CD14-positive monocyte (primary cell): ENCODE data around the gene UMPS. TPM values are rescaled to one million over a fixed set of nuclear protein-coding genes. Genes with fewer than 3 reads are reported as not detected.
"Not testable (repeated sequence)": the region's sequence is repeated elsewhere in the genome, so short reads cannot be mapped to it uniquely, and the experiment has no call there.

Source experiments
- DNase-seq, 3 donors: peaks; one replicate each; pipeline ENCODE4 v3.0.0-alpha.2; 2011 to 2022
- H2AFZ ChIP-seq: 2 replicates; pipeline ENCODE4 v1.6.0; 2012; ENCODE audit warnings: mild to moderate bottlenecking, low read depth, low read length, inconsistent platforms; ENCODE audit not compliant: insufficient read depth, poor library complexity, severe bottlenecking
- H3K27ac ChIP-seq, 2 donors: 1 replicate in 1 of 2; 2 replicates in 1 of 2; pipeline ENCODE4 v1.5.1; 2012 to 2013; ENCODE audit warnings: low read length in 2 of 2, control low read depth in 1 of 2, inconsistent platforms in 1 of 2, low read depth in 1 of 2, mild to moderate bottlenecking in 1 of 2
- H3K27me3 ChIP-seq, 2 donors: one replicate each; pipeline versions ENCODE4 v1.6.0 to v1.6.1; 2011 to 2013; ENCODE audit warnings: low read length in 2 of 2; ENCODE audit not compliant: control insufficient read depth in 2 of 2, insufficient read depth in 2 of 2
- H3K36me3 ChIP-seq, 2 donors: replicated peaks in 1 of 2; 1 replicate in 1 of 2; 2 replicates in 1 of 2; pipeline versions ENCODE4 v1.5.1 to v1.6.1; 2012 to 2013; ENCODE audit warnings: low read length in 2 of 2, control low read depth in 1 of 2, inconsistent platforms in 1 of 2, mild to moderate bottlenecking in 1 of 2; ENCODE audit not compliant: insufficient read depth in 2 of 2, control insufficient read depth in 1 of 2
- H3K4me1 ChIP-seq, 2 donors: 1 replicate in 1 of 2; 2 replicates in 1 of 2; pipeline versions ENCODE4 v1.5.1 to v1.6.1; 2012 to 2013; ENCODE audit warnings: low read length in 2 of 2, control low read depth in 1 of 2, inconsistent platforms in 1 of 2, mild to moderate bottlenecking in 1 of 2, moderate library complexity in 1 of 2; ENCODE audit not compliant: insufficient read depth in 2 of 2, control insufficient read depth in 1 of 2
- H3K4me2 ChIP-seq: replicated peaks from 2 replicates; pipeline ENCODE3; 2012; ENCODE audit warnings: low read length, moderate library complexity, mild to moderate bottlenecking; ENCODE audit not compliant: poor library complexity, severe bottlenecking; ENCODE audit errors: extremely low read depth
- H3K4me3 ChIP-seq, 3 experiments: fragments of 200-600 bp in 1 of 3; sonication (generic) in 1 of 3; replicated peaks in 1 of 3; 1 replicate in 2 of 3; 2 replicates in 1 of 3; pipeline ENCODE4 v1.5.1; 2011 to 2013; ENCODE audit warnings: low read length in 3 of 3, mild to moderate bottlenecking in 3 of 3, control low read depth in 2 of 3, low read depth in 2 of 3, inconsistent platforms in 1 of 3, moderate library complexity in 1 of 3
- H3K79me2 ChIP-seq: 2 replicates; pipeline ENCODE4 v1.6.0; 2012; ENCODE audit warnings: mild to moderate bottlenecking, control low read depth, inconsistent platforms, low read length, moderate library complexity; ENCODE audit not compliant: insufficient read depth
- H3K9ac ChIP-seq: 2 replicates; pipeline ENCODE4 v1.6.0; 2017; ENCODE audit warnings: low read length, mild to moderate bottlenecking; ENCODE audit not compliant: insufficient read depth, poor library complexity, severe bottlenecking
- H3K9me3 ChIP-seq, 2 donors: replicated peaks in 1 of 2; 1 replicate in 1 of 2; 2 replicates in 1 of 2; pipeline versions ENCODE4 v1.5.1 to v1.6.1; 2012 to 2013; ENCODE audit warnings: low read length in 2 of 2, control low read depth in 1 of 2; ENCODE audit not compliant: control insufficient read depth in 1 of 2, insufficient read depth in 1 of 2
- H4K20me1 ChIP-seq: 2 replicates; pipeline ENCODE4 v1.6.0; 2012; ENCODE audit warnings: mild to moderate bottlenecking, low read length, control low read depth, moderate library complexity; ENCODE audit not compliant: insufficient read depth
- H3K27ac Mint-ChIP-seq, 7 donors: one replicate each; pipeline ENCODE4 v1.8.0; 2020; ENCODE audit warnings: mild to moderate bottlenecking in 7 of 7, mixed read lengths in 7 of 7, moderate library complexity in 6 of 7, inconsistent platforms in 2 of 7
- H3K27me3 Mint-ChIP-seq, 3 donors: one replicate each; pipeline ENCODE4 v1.8.0; 2021 to 2022; ENCODE audit warnings: low read depth in 3 of 3, mild to moderate bottlenecking in 3 of 3, mixed read lengths in 3 of 3, moderate library complexity in 3 of 3, inconsistent platforms in 1 of 3
- H3K36me3 Mint-ChIP-seq, 2 donors: one replicate each; pipeline ENCODE4 v1.8.0; 2020; ENCODE audit warnings: mixed read lengths in 2 of 2, inconsistent platforms in 1 of 2, mild to moderate bottlenecking in 1 of 2
- H3K4me1 Mint-ChIP-seq: one replicate; pipeline ENCODE4 v1.8.0; 2020; ENCODE audit warnings: mild to moderate bottlenecking, mixed read lengths
- H3K4me3 Mint-ChIP-seq, 2 donors: one replicate each; pipeline ENCODE4 v1.8.0; 2020; ENCODE audit warnings: mild to moderate bottlenecking in 2 of 2, mixed read lengths in 2 of 2, moderate library complexity in 1 of 2
- H3K9me3 Mint-ChIP-seq, 7 donors: one replicate each; pipeline ENCODE4 v1.8.0; 2020 to 2022; ENCODE audit warnings: mixed read lengths in 7 of 7, mild to moderate bottlenecking in 6 of 7, moderate library complexity in 6 of 7, inconsistent platforms in 2 of 7
- WGBS: methylation state at CpG from one replicate; pipeline ENCODE4 v1.1.5; 2013; ENCODE audit warnings: missing lambda C conversion rate; ENCODE audit not compliant: insufficient coverage; 5-methylcytosine and 5-hydroxymethylcytosine counted together
- intact Hi-C, 2 donors: fragments of 100-400 bp; cut with micrococcal nuclease; formaldehyde crosslinking; loops; one replicate each; pipeline versions ENCODE4 v1.15.0 to v1.15.1; 2023
- polyA plus RNA-seq, 3 donors: library from polyadenylated mRNA; depleted of rRNA in 1 of 3; unstranded in 2 of 3; stranded (reverse) in 1 of 3; fragments of 300-500 nt in 2 of 3; fragments of >200 nt in 1 of 3; fragmentation: Illumina TruSeq in 2 of 3; gene quantifications; 1 replicate in 2 of 3; 2 replicates in 1 of 3; pipeline ENCODE4 v1.2.3, GENCODE V29; 2012 to 2021
- TF ChIP-seq, protein P1 (sequence below): fragments of 200-600 bp; IDR thresholded peaks from one replicate; pipeline ENCODE4 v1.8.0; 2022; ENCODE audit warnings: antibody characterized with exemption, mild to moderate bottlenecking

Gene UMPS
- polyA plus RNA-seq, 3 donors: 4.6 to 13.5 (median 9.1) TPM

DNA sequence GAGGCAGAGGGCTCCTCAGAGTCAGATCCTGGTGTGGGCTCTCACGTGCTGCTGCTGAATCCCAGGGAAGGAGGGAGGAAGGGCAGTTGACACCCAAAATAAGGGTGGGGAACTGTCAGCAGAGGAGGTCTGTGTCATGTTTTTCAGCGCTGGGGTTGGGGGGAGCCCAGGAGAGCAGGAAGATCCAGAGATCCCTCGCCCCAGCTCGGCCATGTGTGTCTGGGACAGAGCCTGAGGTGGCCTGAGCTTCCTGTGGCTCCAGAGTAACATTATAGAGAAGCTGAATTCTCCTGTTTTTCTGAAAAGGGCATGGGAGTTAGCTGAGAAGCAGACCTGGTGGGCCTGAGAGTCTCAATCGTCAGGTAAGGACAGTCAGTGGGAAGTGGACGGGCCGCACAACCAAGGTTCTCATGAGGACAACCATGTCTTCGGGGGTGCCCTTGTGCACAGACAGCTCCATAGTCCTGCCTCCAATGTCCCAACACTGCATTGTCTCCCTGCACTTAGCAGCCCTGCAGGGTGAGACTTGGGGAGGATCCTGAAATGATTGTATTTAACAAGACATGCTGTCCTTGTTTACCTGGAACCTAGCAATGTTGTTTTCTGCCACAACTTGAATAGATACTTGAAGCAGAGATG lies 18.4 kb downstream of the UMPS start:
- H3K9ac ChIP-seq: no peak overlapping the region
- H3K79me2 ChIP-seq: no peaks in the 10 kb centered on the region
- H3K4me1 ChIP-seq: no peaks in the 10 kb centered on the region
- H3K4me3 ChIP-seq: no peak overlapping the region
- no peaks in the 10 kb centered on the region for H4K20me1 ChIP-seq
- H3K9me3 ChIP-seq: no peaks in the 10 kb centered on the region
- H3K27ac Mint-ChIP-seq: no peak overlapping the region
- DNase-seq: no peak
- TF ChIP-seq, protein P1, sequence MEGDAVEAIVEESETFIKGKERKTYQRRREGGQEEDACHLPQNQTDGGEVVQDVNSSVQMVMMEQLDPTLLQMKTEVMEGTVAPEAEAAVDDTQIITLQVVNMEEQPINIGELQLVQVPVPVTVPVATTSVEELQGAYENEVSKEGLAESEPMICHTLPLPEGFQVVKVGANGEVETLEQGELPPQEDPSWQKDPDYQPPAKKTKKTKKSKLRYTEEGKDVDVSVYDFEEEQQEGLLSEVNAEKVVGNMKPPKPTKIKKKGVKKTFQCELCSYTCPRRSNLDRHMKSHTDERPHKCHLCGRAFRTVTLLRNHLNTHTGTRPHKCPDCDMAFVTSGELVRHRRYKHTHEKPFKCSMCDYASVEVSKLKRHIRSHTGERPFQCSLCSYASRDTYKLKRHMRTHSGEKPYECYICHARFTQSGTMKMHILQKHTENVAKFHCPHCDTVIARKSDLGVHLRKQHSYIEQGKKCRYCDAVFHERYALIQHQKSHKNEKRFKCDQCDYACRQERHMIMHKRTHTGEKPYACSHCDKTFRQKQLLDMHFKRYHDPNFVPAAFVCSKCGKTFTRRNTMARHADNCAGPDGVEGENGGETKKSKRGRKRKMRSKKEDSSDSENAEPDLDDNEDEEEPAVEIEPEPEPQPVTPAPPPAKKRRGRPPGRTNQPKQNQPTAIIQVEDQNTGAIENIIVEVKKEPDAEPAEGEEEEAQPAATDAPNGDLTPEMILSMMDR: no peak
- no peaks in the 10 kb centered on the region for H3K27me3 ChIP-seq
- H2AFZ ChIP-seq: no peak overlapping the region
- H3K9me3 Mint-ChIP-seq: no peaks in the 10 kb centered on the region
- H3K27ac ChIP-seq: no peak overlapping the region
- H3K4me1 Mint-ChIP-seq: no peaks in the 10 kb centered on the region
- H3K27me3 Mint-ChIP-seq: peaks cover 0 to 1% (median 1%) of the 10 kb centered on the region in 3 donors
- WGBS: 94% methylated on average over 7 of the region's 8 CpGs
- peaks cover 18 to 40% of the 10 kb centered on the region in 2 donors for H3K36me3 ChIP-seq
- peaks cover 30 to 38% of the 10 kb centered on the region in 2 donors for H3K36me3 Mint-ChIP-seq
- intact Hi-C loops: no loop called here
- H3K4me3 Mint-ChIP-seq: no peak overlapping the region
- no peak overlapping the region for H3K4me2 ChIP-seq

DNA sequence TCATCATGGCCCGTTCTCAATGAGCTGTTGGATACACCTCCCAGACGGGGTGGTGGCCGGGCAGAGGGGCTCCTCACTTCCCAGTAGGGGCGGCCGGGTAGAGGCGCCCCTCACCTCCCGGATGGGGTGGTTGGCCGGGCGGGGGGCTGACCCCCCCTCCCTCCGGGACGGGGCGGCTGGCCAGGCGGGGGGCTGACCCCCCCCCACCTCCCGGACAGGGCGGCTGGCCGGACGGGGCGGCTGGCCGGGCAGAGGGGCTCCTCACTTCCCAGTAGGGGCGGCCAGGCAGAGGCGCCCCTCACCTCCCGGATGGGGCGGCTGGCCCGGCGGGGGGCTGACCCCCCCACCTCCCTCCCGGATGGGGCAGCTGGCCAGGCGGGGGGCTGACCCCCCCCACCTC lies 19.6 kb downstream of the UMPS start:
- DNase-seq, intact Hi-C loops, H3K4me3 ChIP-seq, H3K9me3 Mint-ChIP-seq, H3K27ac Mint-ChIP-seq, H3K9me3 ChIP-seq, H3K4me1 ChIP-seq, H4K20me1 ChIP-seq, H3K79me2 ChIP-seq, H3K4me3 Mint-ChIP-seq, H3K9ac ChIP-seq, H3K4me1 Mint-ChIP-seq, H2AFZ ChIP-seq, H3K27me3 ChIP-seq, H3K27me3 Mint-ChIP-seq, H3K27ac ChIP-seq, H3K4me2 ChIP-seq: not testable (repeated sequence)
- no CpG with 5 or more reads among the region's 27 CpGs for WGBS
- peaks cover 6 to 28% of the 10 kb centered on the region in 2 donors for H3K36me3 ChIP-seq
- H3K36me3 Mint-ChIP-seq: peaks cover 19 to 26% of the 10 kb centered on the region in 2 donors
